CD14-positive monocyte (primary cell): ENCODE data around the gene STK32B. TPM values are rescaled to one million over a fixed set of nuclear protein-coding genes. Genes with fewer than 3 reads are reported as not detected.

Source experiments
- DNase-seq, 3 donors: peaks; one replicate each; pipeline ENCODE4 v3.0.0-alpha.2; 2011 to 2022
- H2AFZ ChIP-seq: 2 replicates; pipeline ENCODE4 v1.6.0; 2012; ENCODE audit warnings: mild to moderate bottlenecking, low read depth, low read length, inconsistent platforms; ENCODE audit not compliant: insufficient read depth, poor library complexity, severe bottlenecking
- H3K27ac ChIP-seq, 2 donors: 1 replicate in 1 of 2; 2 replicates in 1 of 2; pipeline ENCODE4 v1.5.1; 2012 to 2013; ENCODE audit warnings: low read length in 2 of 2, control low read depth in 1 of 2, inconsistent platforms in 1 of 2, low read depth in 1 of 2, mild to moderate bottlenecking in 1 of 2
- H3K27me3 ChIP-seq, 2 donors: one replicate each; pipeline versions ENCODE4 v1.6.0 to v1.6.1; 2011 to 2013; ENCODE audit warnings: low read length in 2 of 2; ENCODE audit not compliant: control insufficient read depth in 2 of 2, insufficient read depth in 2 of 2
- H3K36me3 ChIP-seq, 2 donors: replicated peaks in 1 of 2; 1 replicate in 1 of 2; 2 replicates in 1 of 2; pipeline versions ENCODE4 v1.5.1 to v1.6.1; 2012 to 2013; ENCODE audit warnings: low read length in 2 of 2, control low read depth in 1 of 2, inconsistent platforms in 1 of 2, mild to moderate bottlenecking in 1 of 2; ENCODE audit not compliant: insufficient read depth in 2 of 2, control insufficient read depth in 1 of 2
- H3K4me1 ChIP-seq, 2 donors: 1 replicate in 1 of 2; 2 replicates in 1 of 2; pipeline versions ENCODE4 v1.5.1 to v1.6.1; 2012 to 2013; ENCODE audit warnings: low read length in 2 of 2, control low read depth in 1 of 2, inconsistent platforms in 1 of 2, mild to moderate bottlenecking in 1 of 2, moderate library complexity in 1 of 2; ENCODE audit not compliant: insufficient read depth in 2 of 2, control insufficient read depth in 1 of 2
- H3K4me2 ChIP-seq: replicated peaks from 2 replicates; pipeline ENCODE3; 2012; ENCODE audit warnings: low read length, moderate library complexity, mild to moderate bottlenecking; ENCODE audit not compliant: poor library complexity, severe bottlenecking; ENCODE audit errors: extremely low read depth
- H3K4me3 ChIP-seq, 3 experiments: fragments of 200-600 bp in 1 of 3; sonication (generic) in 1 of 3; replicated peaks in 1 of 3; 1 replicate in 2 of 3; 2 replicates in 1 of 3; pipeline ENCODE4 v1.5.1; 2011 to 2013; ENCODE audit warnings: low read length in 3 of 3, mild to moderate bottlenecking in 3 of 3, control low read depth in 2 of 3, low read depth in 2 of 3, inconsistent platforms in 1 of 3, moderate library complexity in 1 of 3
- H3K79me2 ChIP-seq: 2 replicates; pipeline ENCODE4 v1.6.0; 2012; ENCODE audit warnings: mild to moderate bottlenecking, control low read depth, inconsistent platforms, low read length, moderate library complexity; ENCODE audit not compliant: insufficient read depth
- H3K9ac ChIP-seq: 2 replicates; pipeline ENCODE4 v1.6.0; 2017; ENCODE audit warnings: low read length, mild to moderate bottlenecking; ENCODE audit not compliant: insufficient read depth, poor library complexity, severe bottlenecking
- H3K9me3 ChIP-seq, 2 donors: replicated peaks in 1 of 2; 1 replicate in 1 of 2; 2 replicates in 1 of 2; pipeline versions ENCODE4 v1.5.1 to v1.6.1; 2012 to 2013; ENCODE audit warnings: low read length in 2 of 2, control low read depth in 1 of 2; ENCODE audit not compliant: control insufficient read depth in 1 of 2, insufficient read depth in 1 of 2
- H4K20me1 ChIP-seq: 2 replicates; pipeline ENCODE4 v1.6.0; 2012; ENCODE audit warnings: mild to moderate bottlenecking, low read length, control low read depth, moderate library complexity; ENCODE audit not compliant: insufficient read depth
- H3K27ac Mint-ChIP-seq, 7 donors: one replicate each; pipeline ENCODE4 v1.8.0; 2020; ENCODE audit warnings: mild to moderate bottlenecking in 7 of 7, mixed read lengths in 7 of 7, moderate library complexity in 6 of 7, inconsistent platforms in 2 of 7
- H3K27me3 Mint-ChIP-seq, 3 donors: one replicate each; pipeline ENCODE4 v1.8.0; 2021 to 2022; ENCODE audit warnings: low read depth in 3 of 3, mild to moderate bottlenecking in 3 of 3, mixed read lengths in 3 of 3, moderate library complexity in 3 of 3, inconsistent platforms in 1 of 3
- H3K36me3 Mint-ChIP-seq, 2 donors: one replicate each; pipeline ENCODE4 v1.8.0; 2020; ENCODE audit warnings: mixed read lengths in 2 of 2, inconsistent platforms in 1 of 2, mild to moderate bottlenecking in 1 of 2
- H3K4me1 Mint-ChIP-seq: one replicate; pipeline ENCODE4 v1.8.0; 2020; ENCODE audit warnings: mild to moderate bottlenecking, mixed read lengths
- H3K4me3 Mint-ChIP-seq, 2 donors: one replicate each; pipeline ENCODE4 v1.8.0; 2020; ENCODE audit warnings: mild to moderate bottlenecking in 2 of 2, mixed read lengths in 2 of 2, moderate library complexity in 1 of 2
- H3K9me3 Mint-ChIP-seq, 7 donors: one replicate each; pipeline ENCODE4 v1.8.0; 2020 to 2022; ENCODE audit warnings: mixed read lengths in 7 of 7, mild to moderate bottlenecking in 6 of 7, moderate library complexity in 6 of 7, inconsistent platforms in 2 of 7
- WGBS: methylation state at CpG from one replicate; pipeline ENCODE4 v1.1.5; 2013; ENCODE audit warnings: missing lambda C conversion rate; ENCODE audit not compliant: insufficient coverage; 5-methylcytosine and 5-hydroxymethylcytosine counted together
- intact Hi-C, 2 donors: fragments of 100-400 bp; cut with micrococcal nuclease; formaldehyde crosslinking; loops; one replicate each; pipeline versions ENCODE4 v1.15.0 to v1.15.1; 2023
- polyA plus RNA-seq, 3 donors: library from polyadenylated mRNA; depleted of rRNA in 1 of 3; unstranded in 2 of 3; stranded (reverse) in 1 of 3; fragments of 300-500 nt in 2 of 3; fragments of >200 nt in 1 of 3; fragmentation: Illumina TruSeq in 2 of 3; gene quantifications; 1 replicate in 2 of 3; 2 replicates in 1 of 3; pipeline ENCODE4 v1.2.3, GENCODE V29; 2012 to 2021
- TF ChIP-seq, protein P1 (sequence below): fragments of 200-600 bp; IDR thresholded peaks from one replicate; pipeline ENCODE4 v1.8.0; 2022; ENCODE audit warnings: antibody characterized with exemption, mild to moderate bottlenecking

Gene STK32B
- polyA plus RNA-seq, 3 donors: 0.61 to 1.7 (median 0.75) TPM

GRCh38 chr4:5118994-5119835 is 67.9 kb downstream of the STK32B start:
- no peak overlapping the region for H3K9ac ChIP-seq
- no peak overlapping the region for H3K4me2 ChIP-seq
- 82% methylated on average over 6 of the region's 11 CpGs for WGBS
- no peak overlapping the region for H3K4me3 ChIP-seq
- Mint-ChIP-seq H3K27me3 (peaks cover 0 to 1% (median 0%) of the 10 kb centered on the region in 3 donors), H3K27ac (peak overlapping the region in 1 of 7 donors; percentile 20), H3K36me3 (peaks cover 0 to 2% of the 10 kb centered on the region in 2 donors), H3K4me1 (no peaks in the 10 kb centered on the region), H3K9me3 (peaks cover 0 to 4% (median 0%) of the 10 kb centered on the region in 7 donors), H3K4me3 (no peak overlapping the region)
- H3K79me2 ChIP-seq: no peaks in the 10 kb centered on the region
- no peak overlapping the region for H2AFZ ChIP-seq
- intact Hi-C loops: no loop called here
- no peaks in the 10 kb centered on the region for H3K36me3 ChIP-seq
- H3K9me3 ChIP-seq: peaks cover 0 to 3% of the 10 kb centered on the region in 2 donors
- H3K27me3 ChIP-seq: no peaks in the 10 kb centered on the region
- no peak overlapping the region for H3K27ac ChIP-seq
- DNase-seq: no peak
- TF ChIP-seq, protein P1, sequence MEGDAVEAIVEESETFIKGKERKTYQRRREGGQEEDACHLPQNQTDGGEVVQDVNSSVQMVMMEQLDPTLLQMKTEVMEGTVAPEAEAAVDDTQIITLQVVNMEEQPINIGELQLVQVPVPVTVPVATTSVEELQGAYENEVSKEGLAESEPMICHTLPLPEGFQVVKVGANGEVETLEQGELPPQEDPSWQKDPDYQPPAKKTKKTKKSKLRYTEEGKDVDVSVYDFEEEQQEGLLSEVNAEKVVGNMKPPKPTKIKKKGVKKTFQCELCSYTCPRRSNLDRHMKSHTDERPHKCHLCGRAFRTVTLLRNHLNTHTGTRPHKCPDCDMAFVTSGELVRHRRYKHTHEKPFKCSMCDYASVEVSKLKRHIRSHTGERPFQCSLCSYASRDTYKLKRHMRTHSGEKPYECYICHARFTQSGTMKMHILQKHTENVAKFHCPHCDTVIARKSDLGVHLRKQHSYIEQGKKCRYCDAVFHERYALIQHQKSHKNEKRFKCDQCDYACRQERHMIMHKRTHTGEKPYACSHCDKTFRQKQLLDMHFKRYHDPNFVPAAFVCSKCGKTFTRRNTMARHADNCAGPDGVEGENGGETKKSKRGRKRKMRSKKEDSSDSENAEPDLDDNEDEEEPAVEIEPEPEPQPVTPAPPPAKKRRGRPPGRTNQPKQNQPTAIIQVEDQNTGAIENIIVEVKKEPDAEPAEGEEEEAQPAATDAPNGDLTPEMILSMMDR: no peak
- H4K20me1 ChIP-seq: no peaks in the 10 kb centered on the region
- H3K4me1 ChIP-seq: no peaks in the 10 kb centered on the region

GRCh38 chr4:5120067-5120466 is 68.8 kb downstream of the STK32B start:
- Mint-ChIP-seq H3K27ac (no peak overlapping the region), H3K4me1 (no peaks in the 10 kb centered on the region), H3K4me3 (no peak overlapping the region), H3K9me3 (peaks cover 0 to 4% (median 0%) of the 10 kb centered on the region in 7 donors), H3K36me3 (peaks cover 0 to 2% of the 10 kb centered on the region in 2 donors), H3K27me3 (peaks cover 0 to 1% (median 0%) of the 10 kb centered on the region in 3 donors)
- Histone ChIP-seq H3K79me2 (no peaks in the 10 kb centered on the region), H3K4me1 (no peaks in the 10 kb centered on the region), H3K9ac (no peak overlapping the region), H3K36me3 (no peaks in the 10 kb centered on the region), H3K27ac (no peak overlapping the region), H3K27me3 (no peaks in the 10 kb centered on the region), H3K4me3 (no peak overlapping the region), H3K9me3 (peaks cover 0 to 3% of the 10 kb centered on the region in 2 donors), H3K4me2 (no peak overlapping the region), H4K20me1 (no peaks in the 10 kb centered on the region), H2AFZ (no peak overlapping the region)
- DNase-seq: no peak
- TF ChIP-seq, protein P1: no peak
- intact Hi-C loops: no loop called here
- WGBS: 90% methylated on average over 6 of the region's 10 CpGs
